ENCODE results near the gene PCNX1. TPM values are rescaled to one million over a fixed set of nuclear protein-coding genes. Genes with fewer than 3 reads are reported as not detected.

The PCNX1 gene
- total RNA-seq, 6 experiments from 2014 or later, result 35.1 to 49.6 (median 41.1) TPM

DNA sequence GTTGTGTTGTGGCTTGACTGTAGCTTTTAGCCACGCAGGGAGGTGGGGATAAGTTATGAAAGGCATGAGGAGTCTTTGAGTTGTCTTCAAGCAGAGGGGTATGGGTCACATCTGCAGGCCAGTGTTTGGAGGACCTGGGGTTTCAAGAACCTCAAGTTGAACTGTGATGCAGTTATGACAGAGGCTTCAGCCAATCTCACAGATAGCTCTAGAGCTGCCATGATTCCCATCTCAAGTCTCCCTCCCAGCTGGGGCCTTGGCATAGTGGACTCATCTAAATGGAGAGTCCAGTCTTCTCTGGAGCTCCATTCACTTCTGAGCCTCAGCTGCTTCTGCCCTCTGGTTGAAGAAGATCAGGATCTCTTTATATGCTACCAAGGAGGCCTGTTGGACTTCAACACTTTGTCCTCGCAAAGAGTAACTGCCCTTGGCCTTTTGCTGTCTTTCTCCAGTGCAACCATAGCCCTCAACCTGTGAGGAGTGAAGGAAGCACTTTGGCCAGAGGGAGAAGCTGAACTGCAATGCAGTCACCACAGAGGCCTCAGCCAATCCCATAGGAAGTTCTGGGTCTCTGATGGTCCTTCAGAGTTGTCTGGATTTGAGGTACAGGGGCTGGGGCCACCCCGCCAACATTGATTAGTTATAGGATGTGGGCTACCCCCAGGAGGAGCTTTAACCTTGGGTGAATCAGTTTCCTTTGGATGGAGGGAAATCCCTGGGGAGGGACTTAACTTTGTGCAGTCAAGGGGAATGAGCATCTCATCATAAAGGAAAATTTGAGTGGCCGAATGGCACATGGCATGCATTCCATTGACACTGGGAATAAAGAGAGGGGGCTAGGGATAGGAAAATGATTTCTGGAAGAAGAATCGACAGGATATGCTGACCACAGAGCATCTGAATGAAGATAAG, 230.5 kb downstream of the PCNX1 start:
- H3K4me3 Mint-ChIP-seq, result no peak overlapping the region
- TF ChIP-seq, protein P1, sequence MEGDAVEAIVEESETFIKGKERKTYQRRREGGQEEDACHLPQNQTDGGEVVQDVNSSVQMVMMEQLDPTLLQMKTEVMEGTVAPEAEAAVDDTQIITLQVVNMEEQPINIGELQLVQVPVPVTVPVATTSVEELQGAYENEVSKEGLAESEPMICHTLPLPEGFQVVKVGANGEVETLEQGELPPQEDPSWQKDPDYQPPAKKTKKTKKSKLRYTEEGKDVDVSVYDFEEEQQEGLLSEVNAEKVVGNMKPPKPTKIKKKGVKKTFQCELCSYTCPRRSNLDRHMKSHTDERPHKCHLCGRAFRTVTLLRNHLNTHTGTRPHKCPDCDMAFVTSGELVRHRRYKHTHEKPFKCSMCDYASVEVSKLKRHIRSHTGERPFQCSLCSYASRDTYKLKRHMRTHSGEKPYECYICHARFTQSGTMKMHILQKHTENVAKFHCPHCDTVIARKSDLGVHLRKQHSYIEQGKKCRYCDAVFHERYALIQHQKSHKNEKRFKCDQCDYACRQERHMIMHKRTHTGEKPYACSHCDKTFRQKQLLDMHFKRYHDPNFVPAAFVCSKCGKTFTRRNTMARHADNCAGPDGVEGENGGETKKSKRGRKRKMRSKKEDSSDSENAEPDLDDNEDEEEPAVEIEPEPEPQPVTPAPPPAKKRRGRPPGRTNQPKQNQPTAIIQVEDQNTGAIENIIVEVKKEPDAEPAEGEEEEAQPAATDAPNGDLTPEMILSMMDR (IDR thresholded peaks at IDR 0.05), result no peak
- H3K27me3 Mint-ChIP-seq (ENCODE audit: insufficient read depth), result no peaks in the 10 kb centered on the region; the same call in 1 of the 2 replicates
- peaks cover 56% of the 10 kb centered on the region for H3K4me1 Mint-ChIP-seq (ENCODE audit: low read depth)
- H3K27ac Mint-ChIP-seq, result no peak overlapping the region
- DNase-seq, result no peak
- peaks cover 10% of the 10 kb centered on the region for H3K9me3 Mint-ChIP-seq
- H3K36me3 Mint-ChIP-seq (ENCODE audit: low read depth), result peaks cover 19% of the 10 kb centered on the region; the same call in 1 of the 2 replicates

DNA sequence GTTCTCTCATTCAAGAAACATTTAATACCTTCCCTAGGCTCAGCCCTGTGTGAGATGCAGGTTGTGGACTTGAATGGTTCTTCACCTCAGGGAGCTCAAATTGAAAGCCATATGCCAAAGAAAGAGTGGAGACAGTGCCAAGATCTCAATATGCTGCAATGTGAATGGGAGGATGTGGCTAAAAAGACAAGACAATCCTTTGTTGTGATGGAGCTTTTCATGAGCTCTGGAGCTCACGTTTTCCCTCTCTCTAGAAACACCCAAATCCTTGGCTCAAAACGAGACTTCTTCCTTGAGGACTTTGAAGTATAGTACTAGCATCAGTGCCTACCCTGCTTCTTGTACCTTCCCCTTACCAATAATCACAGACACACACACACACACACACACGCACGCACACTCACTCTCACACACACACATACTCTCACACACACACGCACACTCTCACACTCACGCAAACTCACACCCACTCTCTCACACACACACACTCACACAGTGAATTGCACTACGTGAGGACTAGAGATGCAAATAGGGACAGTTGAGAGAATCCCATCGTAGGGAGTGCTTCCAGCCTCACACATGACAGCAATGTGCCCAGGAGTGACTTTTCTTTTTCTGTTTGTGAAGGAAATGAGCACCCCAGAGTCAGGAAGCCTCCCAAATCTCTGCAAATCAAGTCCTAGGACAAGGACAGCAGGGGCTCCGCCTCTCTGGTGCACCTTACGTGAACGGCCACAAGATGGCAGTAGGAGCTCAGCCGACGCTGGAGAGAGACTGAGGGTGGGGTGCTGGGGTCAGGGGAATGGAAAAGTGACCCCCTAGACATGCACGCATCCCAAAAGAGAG, 231.4 kb downstream of the PCNX1 start:
- Mint-ChIP-seq H3K9me3 (peaks cover 4% of the 10 kb centered on the region; the same call in 1 of the 2 replicates), H3K4me1 (ENCODE audit: low read depth) (peaks cover 57% of the 10 kb centered on the region), H3K27me3 (ENCODE audit: insufficient read depth) (no peaks in the 10 kb centered on the region; the same call in 1 of the 2 replicates), H3K27ac (peak overlapping the region; percentile 28), H3K4me3 (no peak overlapping the region; the same call in 1 of the 2 replicates), H3K36me3 (ENCODE audit: low read depth) (peaks cover 12% of the 10 kb centered on the region; the same call in 1 of the 2 replicates)
- TF ChIP-seq, protein P1 (IDR thresholded peaks at IDR 0.05), result peak; percentile 97
- peak; percentile 31 for DNase-seq

DNA sequence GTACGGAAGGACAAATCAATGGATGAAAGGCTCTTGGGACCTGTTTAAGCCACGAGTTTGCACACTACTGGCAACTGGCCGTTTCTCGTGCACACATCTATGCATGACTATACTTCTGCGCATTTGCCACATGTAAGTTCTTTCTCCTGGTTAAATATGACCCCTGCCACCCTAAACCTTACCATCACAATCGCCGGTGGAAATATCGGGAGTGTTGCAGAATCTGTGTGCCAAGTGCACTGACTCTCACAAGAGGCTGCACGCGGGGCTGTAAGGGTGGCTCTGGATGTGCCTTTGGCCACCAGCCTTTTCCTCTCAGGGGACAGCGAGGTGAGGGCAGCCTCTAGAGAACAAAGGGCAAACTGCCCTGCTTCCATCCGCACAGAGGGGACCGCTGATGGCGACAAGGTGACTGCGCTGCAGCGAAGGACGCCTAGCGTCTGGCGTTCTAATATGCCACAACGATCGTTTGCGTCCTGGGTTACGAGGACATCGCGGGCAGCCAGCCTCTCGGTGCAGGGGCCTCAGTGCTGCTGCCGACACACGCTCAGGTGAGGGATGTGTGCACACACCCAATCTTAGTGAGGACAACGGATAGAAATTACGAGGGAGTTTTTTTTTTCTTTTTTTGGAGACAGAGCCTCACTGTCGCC, 232.2 kb downstream of the PCNX1 start:
- H3K36me3 Mint-ChIP-seq (ENCODE audit: low read depth), result peaks cover 12% of the 10 kb centered on the region; the same call in 1 of the 2 replicates
- DNase-seq, result no peak
- peaks cover 63% of the 10 kb centered on the region for H3K4me1 Mint-ChIP-seq (ENCODE audit: low read depth)
- TF ChIP-seq, protein P1 (IDR thresholded peaks at IDR 0.05), result no peak; the same call in none of the 2 replicates
- peaks cover 4% of the 10 kb centered on the region; the same call in 1 of the 2 replicates for H3K9me3 Mint-ChIP-seq
- no peak overlapping the region; the same call in 1 of the 2 replicates for H3K4me3 Mint-ChIP-seq
- peak overlapping the region; percentile 28 for H3K27ac Mint-ChIP-seq
- H3K27me3 Mint-ChIP-seq (ENCODE audit: insufficient read depth), result no peaks in the 10 kb centered on the region; the same call in 1 of the 2 replicates

DNA sequence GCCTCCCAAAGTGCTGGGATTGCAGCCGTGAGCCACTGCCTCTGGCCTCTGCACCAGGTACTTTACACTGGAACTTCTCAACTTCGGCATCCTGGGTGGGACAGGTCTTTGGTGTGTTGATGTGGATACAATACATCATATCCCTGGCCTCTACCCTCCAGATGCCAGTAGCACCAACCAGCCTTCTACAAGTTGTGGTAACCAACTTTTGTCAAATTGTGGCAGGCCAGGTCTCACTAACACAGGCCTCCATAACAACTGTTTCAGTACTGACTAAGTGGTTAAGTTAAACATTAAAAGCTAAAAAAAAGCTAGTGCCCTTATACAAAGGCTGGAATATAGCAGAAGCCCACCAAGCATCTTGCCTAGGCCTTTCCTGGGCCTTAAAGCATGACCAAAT, 232.9 kb downstream of the PCNX1 start:
- H3K27ac Mint-ChIP-seq, result peak overlapping the region; percentile 98; the same call in 1 of the 2 replicates
- H3K4me1 Mint-ChIP-seq (ENCODE audit: low read depth), result peaks cover 63% of the 10 kb centered on the region
- peaks cover 12% of the 10 kb centered on the region; the same call in 1 of the 2 replicates for H3K36me3 Mint-ChIP-seq (ENCODE audit: low read depth)

More for the DNA sequence above, 232.9 kb downstream of the PCNX1 start:
- TF ChIP-seq, protein P1 (IDR thresholded peaks at IDR 0.05), result no peak
- no peak overlapping the region for H3K4me3 Mint-ChIP-seq
- DNase-seq, result no peak
- peaks cover 4% of the 10 kb centered on the region; the same call in 1 of the 2 replicates for H3K9me3 Mint-ChIP-seq
- H3K27me3 Mint-ChIP-seq (ENCODE audit: insufficient read depth), result no peaks in the 10 kb centered on the region; the same call in 1 of the 2 replicates

Data from HFFc6 (cell line).